ENCODE results near the gene ZNF311. TPM values are rescaled to one million over a fixed set of nuclear protein-coding genes. Genes with fewer than 3 reads are reported as not detected.

ZNF311 gene
- total and polyA plus RNA-seq, 2 of the 13 experiments (the other 11 are each of a cell fraction or from before 2014, with no cell fraction given), result not detected

DNA sequence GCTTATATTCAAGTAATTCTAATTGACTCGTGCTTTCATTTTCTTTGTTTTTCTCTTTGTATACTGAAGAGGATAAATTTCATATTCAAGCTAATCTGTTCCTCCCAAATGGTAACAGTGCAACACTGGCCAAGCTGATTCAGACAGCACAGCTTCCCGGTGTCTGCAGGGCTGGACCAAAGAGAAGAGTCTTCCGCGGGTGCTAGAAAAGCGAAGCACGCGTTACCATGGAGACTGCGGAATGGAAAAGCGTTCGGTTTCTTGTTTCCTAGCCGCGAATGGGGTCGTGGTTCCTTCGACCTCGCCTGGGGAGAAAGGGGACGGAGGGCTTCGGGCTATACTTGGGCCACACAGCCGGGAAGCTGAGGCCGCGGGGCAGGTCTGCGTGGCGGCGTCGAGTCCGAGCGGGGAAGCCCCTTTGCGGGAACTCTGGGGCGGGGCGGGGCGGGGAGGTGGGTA lies 6.2 kb upstream of the ZNF311 start:
- CTCF ChIA-PET (ENCODE audit: low intra/inter-chr PET ratio, low total read pairs), result no interaction called here
- DNase-seq (ENCODE audit: low spot score), result no peak
- Histone ChIP-seq H3K27me3 (ENCODE audit: control insufficient read depth in 1 of 2, insufficient read depth in 2 of 2, low read length in 2 of 2) (no peaks in the 10 kb centered on the region; a peak in 2 of 5 replicates), H3K4me3 (replicated peaks in 1 of 3; ENCODE audit: insufficient read depth in 1 of 3, low read depth in 2 of 3, low read length in 3 of 3) (no peak overlapping the region), H3K27ac (ENCODE audit: extremely low read length, insufficient read depth, low read length) (no peak overlapping the region), H2AFZ (ENCODE audit: low read length) (no peak overlapping the region), H3K36me3 (replicated peaks in 1 of 2; ENCODE audit: control insufficient read depth in 1 of 2, insufficient read depth in 2 of 2, low read length in 2 of 2) (no peaks in the 10 kb centered on the region), H3K9me3 (ENCODE audit: low read length) (no peaks in the 10 kb centered on the region), H3K4me2 (ENCODE audit: low read depth, low read length) (no peak overlapping the region), H3K79me2 (ENCODE audit: insufficient read depth, low read length) (no peaks in the 10 kb centered on the region), H3K9ac (ENCODE audit: insufficient read depth, low read depth, low read length) (no peak overlapping the region), H4K20me1 (ENCODE audit: insufficient read depth, low read length) (no peaks in the 10 kb centered on the region), H3K4me1 (ENCODE audit: insufficient read depth, low read length) (peaks cover 27% of the 10 kb centered on the region)
- FAIRE-seq, result no peak
- POLR2A ChIA-PET, result no interaction called here
- 81% methylated on average over 30 of the region's 30 CpGs for WGBS (ENCODE audit: low lambda C conversion rate)
- no TSS peak for BruUV-seq (replicated peaks)
- intact Hi-C loops (cut with micrococcal nuclease; ENCODE audit: unreplicated experiment), result no loop called here
- in situ Hi-C loops (cut with HindIII; ENCODE audit: extremely low pct_ligation_motif_present, low pct_unique_long_range_greater_than_20kb), result loop anchor here (10.0 kb wide), 2 partner anchors 147 to 327 kb away; no protein-coding TSS in a partner anchor
- no peak for ATAC-seq
- TF ChIP-seq ZNF24 (IDR thresholded peaks at IDR 0.05) (no peak), SMAD1 (CRISPR knock-in tag; IDR thresholded peaks at IDR 0.05; ENCODE audit: borderline replicate concordance, low read depth) (no peak), SMYD3 (CRISPR knock-in tag; IDR thresholded peaks at IDR 0.05) (no peak), NFE2L2 (IDR thresholded peaks at IDR 0.05; ENCODE audit: low read length) (no peak), MEIS2 (CRISPR knock-in tag; IDR thresholded peaks at IDR 0.05) (no peak), ZNF563 (CRISPR knock-in tag; IDR thresholded peaks at IDR 0.05) (no peak), NFIC (IDR thresholded peaks at IDR 0.05; ENCODE audit: low read length) (no peak), SAP130 (CRISPR knock-in tag; IDR thresholded peaks at IDR 0.05; ENCODE audit: low read depth) (no peak), MAFF (IDR thresholded peaks at IDR 0.05; ENCODE audit: low read depth, low read length) (no peak), SYNCRIP (IDR thresholded peaks at IDR 0.05; ENCODE audit: insufficient read depth, low read depth, low read length) (no peak)
- TF ChIP-seq, protein P1, sequence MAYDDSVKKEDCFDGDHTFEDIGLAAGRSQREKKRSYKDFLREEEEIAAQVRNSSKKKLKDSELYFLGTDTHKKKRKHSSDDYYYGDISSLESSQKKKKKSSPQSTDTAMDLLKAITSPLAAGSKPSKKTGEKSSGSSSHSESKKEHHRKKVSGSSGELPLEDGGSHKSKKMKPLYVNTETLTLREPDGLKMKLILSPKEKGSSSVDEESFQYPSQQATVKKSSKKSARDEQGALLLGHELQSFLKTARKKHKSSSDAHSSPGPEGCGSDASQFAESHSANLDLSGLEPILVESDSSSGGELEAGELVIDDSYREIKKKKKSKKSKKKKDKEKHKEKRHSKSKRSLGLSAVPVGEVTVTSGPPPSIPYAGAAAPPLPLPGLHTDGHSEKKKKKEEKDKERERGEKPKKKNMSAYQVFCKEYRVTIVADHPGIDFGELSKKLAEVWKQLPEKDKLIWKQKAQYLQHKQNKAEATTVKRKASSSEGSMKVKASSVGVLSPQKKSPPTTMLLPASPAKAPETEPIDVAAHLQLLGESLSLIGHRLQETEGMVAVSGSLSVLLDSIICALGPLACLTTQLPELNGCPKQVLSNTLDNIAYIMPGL (CRISPR knock-in tag; IDR thresholded peaks at IDR 0.05; ENCODE audit: borderline replicate concordance in 1 of 2, low read depth in 1 of 2), result no peak
- TF ChIP-seq, protein P2, sequence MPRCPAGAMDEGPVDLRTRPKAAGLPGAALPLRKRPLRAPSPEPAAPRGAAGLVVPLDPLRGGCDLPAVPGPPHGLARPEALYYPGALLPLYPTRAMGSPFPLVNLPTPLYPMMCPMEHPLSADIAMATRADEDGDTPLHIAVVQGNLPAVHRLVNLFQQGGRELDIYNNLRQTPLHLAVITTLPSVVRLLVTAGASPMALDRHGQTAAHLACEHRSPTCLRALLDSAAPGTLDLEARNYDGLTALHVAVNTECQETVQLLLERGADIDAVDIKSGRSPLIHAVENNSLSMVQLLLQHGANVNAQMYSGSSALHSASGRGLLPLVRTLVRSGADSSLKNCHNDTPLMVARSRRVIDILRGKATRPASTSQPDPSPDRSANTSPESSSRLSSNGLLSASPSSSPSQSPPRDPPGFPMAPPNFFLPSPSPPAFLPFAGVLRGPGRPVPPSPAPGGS (CRISPR knock-in tag; IDR thresholded peaks at IDR 0.05), result no peak
- TF ChIP-seq, protein P3, sequence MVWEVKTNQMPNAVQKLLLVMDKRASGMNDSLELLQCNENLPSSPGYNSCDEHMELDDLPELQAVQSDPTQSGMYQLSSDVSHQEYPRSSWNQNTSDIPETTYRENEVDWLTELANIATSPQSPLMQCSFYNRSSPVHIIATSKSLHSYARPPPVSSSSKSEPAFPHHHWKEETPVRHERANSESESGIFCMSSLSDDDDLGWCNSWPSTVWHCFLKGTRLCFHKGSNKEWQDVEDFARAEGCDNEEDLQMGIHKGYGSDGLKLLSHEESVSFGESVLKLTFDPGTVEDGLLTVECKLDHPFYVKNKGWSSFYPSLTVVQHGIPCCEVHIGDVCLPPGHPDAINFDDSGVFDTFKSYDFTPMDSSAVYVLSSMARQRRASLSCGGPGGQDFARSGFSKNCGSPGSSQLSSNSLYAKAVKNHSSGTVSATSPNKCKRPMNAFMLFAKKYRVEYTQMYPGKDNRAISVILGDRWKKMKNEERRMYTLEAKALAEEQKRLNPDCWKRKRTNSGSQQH (CRISPR knock-in tag; IDR thresholded peaks at IDR 0.05; ENCODE audit: low read depth), result no peak
- TF ChIP-seq, protein P4, sequence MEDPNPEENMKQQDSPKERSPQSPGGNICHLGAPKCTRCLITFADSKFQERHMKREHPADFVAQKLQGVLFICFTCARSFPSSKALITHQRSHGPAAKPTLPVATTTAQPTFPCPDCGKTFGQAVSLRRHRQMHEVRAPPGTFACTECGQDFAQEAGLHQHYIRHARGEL (CRISPR knock-in tag; IDR thresholded peaks at IDR 0.05), result no peak
